Astrocyte of the spinal cord (primary cell): Measurements from ENCODE around the gene SLC12A4.
A peak's percentile ranks its signal among the peaks of the same experiment; 100 is the strongest.

ENCODE experiments used
- DNase-seq: peaks from one replicate; pipeline ENCODE4 v3.0.0; 2011; ENCODE audit warnings: low read depth, low spot score
- H3K4me3 ChIP-seq: 2 replicates; pipeline ENCODE4 v1.5.1; 2011; ENCODE audit warnings: low read depth, mild to moderate bottlenecking, low read length, moderate library complexity
- in situ Hi-C: cut with HindIII; loops from 2 replicates; pipeline ENCODE4 v1.10.0; 2017; ENCODE audit warnings: low sequenced_read_pairs
- TF ChIP-seq, protein P1 (sequence below): IDR thresholded peaks from 2 replicates; pipeline ENCODE4 v1.5.1; 2012; ENCODE audit warnings: low read depth, mild to moderate bottlenecking, low read length, inconsistent platforms

SLC12A4 gene

GRCh38 chr16:67930191-67930590 lies 38.2 kb downstream of the SLC12A4 start:
- TF ChIP-seq, protein P1, sequence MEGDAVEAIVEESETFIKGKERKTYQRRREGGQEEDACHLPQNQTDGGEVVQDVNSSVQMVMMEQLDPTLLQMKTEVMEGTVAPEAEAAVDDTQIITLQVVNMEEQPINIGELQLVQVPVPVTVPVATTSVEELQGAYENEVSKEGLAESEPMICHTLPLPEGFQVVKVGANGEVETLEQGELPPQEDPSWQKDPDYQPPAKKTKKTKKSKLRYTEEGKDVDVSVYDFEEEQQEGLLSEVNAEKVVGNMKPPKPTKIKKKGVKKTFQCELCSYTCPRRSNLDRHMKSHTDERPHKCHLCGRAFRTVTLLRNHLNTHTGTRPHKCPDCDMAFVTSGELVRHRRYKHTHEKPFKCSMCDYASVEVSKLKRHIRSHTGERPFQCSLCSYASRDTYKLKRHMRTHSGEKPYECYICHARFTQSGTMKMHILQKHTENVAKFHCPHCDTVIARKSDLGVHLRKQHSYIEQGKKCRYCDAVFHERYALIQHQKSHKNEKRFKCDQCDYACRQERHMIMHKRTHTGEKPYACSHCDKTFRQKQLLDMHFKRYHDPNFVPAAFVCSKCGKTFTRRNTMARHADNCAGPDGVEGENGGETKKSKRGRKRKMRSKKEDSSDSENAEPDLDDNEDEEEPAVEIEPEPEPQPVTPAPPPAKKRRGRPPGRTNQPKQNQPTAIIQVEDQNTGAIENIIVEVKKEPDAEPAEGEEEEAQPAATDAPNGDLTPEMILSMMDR: no peak
- in situ Hi-C loops: no loop called here
- DNase-seq: no peak
- H3K4me3 ChIP-seq: no peak overlapping the region

GRCh38 chr16:67928561-67929364 lies 39.7 kb downstream of the SLC12A4 start:
- no peak overlapping the region for H3K4me3 ChIP-seq
- peak; percentile 42 for DNase-seq
- TF ChIP-seq, protein P1: peak; percentile 96
- in situ Hi-C loops: no loop called here

- no peak for DNase-seq
- in situ Hi-C loops: no loop called here
- no peak overlapping the region for H3K4me3 ChIP-seq
- TF ChIP-seq, protein P1: no peak
Measured at GRCh38 chr16:67928147-67928546, 40.3 kb downstream of the SLC12A4 start.

DNA sequence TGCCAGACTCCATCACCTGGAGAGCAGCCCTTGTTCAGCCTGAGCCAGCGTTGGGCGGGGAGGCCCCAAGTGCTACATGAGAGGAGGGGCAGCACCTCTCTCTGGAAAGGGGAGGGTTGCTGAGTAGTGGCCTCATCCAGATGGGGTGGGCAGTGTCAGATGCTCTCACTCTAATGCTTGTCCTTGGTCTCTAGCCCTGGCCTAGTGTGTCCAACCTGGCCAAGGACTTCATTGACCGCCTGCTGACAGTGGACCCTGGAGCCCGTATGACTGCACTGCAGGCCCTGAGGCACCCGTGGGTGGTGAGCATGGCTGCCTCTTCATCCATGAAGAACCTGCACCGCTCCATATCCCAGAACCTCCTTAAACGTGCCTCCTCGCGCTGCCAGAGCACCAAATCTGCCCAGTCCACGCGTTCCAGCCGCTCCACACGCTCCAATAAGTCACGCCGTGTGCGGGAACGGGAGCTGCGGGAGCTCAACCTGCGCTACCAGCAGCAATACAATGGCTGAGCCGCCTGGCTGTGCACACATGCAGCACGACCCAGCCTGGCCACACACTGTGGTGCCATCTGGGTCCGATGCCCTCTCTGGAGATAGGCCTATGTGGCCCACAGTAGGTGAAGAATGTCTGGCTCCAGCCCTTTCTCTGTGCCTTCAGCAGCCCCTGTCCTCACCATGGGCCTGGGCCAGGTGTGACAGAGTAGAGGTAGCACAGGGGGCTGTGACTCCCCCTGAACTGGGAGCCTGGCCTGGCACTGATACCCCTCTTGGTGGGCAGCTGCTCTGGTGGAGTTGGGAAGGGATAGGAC lies 41.1 kb downstream of the SLC12A4 start:
- TF ChIP-seq, protein P1: no peak
- no peak overlapping the region for H3K4me3 ChIP-seq

DNA sequence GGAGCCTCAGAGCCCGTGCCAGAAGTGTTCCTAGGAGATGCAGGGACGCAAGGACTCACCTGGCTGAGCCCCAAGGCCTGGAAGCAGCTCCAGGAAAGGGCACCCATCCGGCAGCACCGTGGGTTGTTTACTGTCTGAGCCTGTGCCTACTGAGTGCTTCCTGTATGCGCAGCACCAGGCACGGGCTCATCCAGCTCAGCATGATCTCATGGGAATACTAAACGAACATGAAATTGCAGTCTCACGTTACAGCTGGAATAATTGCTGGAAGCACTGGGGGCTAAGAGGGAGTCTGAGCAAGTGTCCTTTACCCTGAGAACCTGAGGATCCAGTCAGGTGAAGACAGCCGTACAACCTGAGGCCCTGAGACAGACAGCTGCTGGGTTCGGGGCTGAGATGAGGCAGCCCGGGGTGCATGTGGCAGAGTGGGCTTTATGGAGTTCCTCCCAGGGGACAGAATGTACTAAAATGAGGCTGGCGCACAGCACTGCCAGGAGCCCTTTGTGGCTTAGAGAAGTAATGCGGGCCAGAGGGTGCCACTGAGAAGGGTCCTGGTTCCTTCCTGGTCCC lies 42.2 kb downstream of the SLC12A4 start:
- no peak overlapping the region for H3K4me3 ChIP-seq
- peak; percentile 27 for DNase-seq
- TF ChIP-seq, protein P1: no peak
- in situ Hi-C loops: no loop called here

More for the DNA sequence above, 41.1 kb downstream of the SLC12A4 start:
- in situ Hi-C loops: no loop called here
- DNase-seq: no peak

- no peak for DNase-seq
- TF ChIP-seq, protein P1: no peak
- in situ Hi-C loops: no loop called here
- no peak overlapping the region for H3K4me3 ChIP-seq
Measured at GRCh38 chr16:67924140-67924906, 44.1 kb downstream of the SLC12A4 start.
